ENCODE data around the gene FNDC4. TPM values are rescaled to one million over a fixed set of nuclear protein-coding genes. Genes with fewer than 3 reads are reported as not detected.
"Not testable (repeated sequence)": the region's sequence is repeated elsewhere in the genome, so short reads cannot be mapped to it uniquely, and the experiment has no call there.

The FNDC4 gene
- total RNA-seq: 10 to 100 TPM; 11.6 to 14.6 TPM
- polyA plus RNA-seq (2013, experiment 1 of 2): 21.0 TPM
- polyA plus RNA-seq (2013, experiment 2 of 2): 18.2 TPM
- long read RNA-seq, experiment 1, partial matches to known transcripts: 2 of 11 reads
- long read RNA-seq, experiment 1, other reads (novel, unspliced or antisense): 7 of 11 reads
- long read RNA-seq, experiment 2, transcript FNDC4-201 (7 exons, 1,657 nt): major isoform, 68 of 84 reads
- long read RNA-seq, experiment 2, partial matches to known transcripts: 4 of 84 reads
- long read RNA-seq, experiment 2, other reads (novel, unspliced or antisense): 12 of 84 reads
- long read RNA-seq, experiment 3, partial matches to known transcripts: 1 of 2 reads
- long read RNA-seq, experiment 3, other reads (novel, unspliced or antisense): 0 of 2 reads
- long read RNA-seq, experiment 4, partial matches to known transcripts: 1 of 2 reads
- long read RNA-seq, experiment 4, other reads (novel, unspliced or antisense): 1 of 2 reads

GRCh38 chr2:27494944-27495554, at the start of gene FNDC4:
FNDC4 (minus strand) TSS chr2:27495200; CDS start chr2:27494679, 521 bp downstream.
- peak within 1 kb of the TSS; percentile 83 for H3K4me3 ChIP-seq (ENCODE audit: low read length)
- H3K27ac Mint-ChIP-seq: no peak within 1 kb of the TSS
- peaks cover 6% of the 10 kb centered on the region for H3K36me3 Mint-ChIP-seq (ENCODE audit: low read depth)
- peaks cover 7% of the 10 kb centered on the region for H3K4me1 ChIP-seq (ENCODE audit: control insufficient read depth, insufficient read depth, low read length)
- H3K36me3 ChIP-seq (ENCODE audit: control insufficient read depth, insufficient read depth, low read length): no peaks in the 10 kb centered on the region
- H3K4me1 Mint-ChIP-seq: peaks cover 32% of the 10 kb centered on the region
- H3K9me3 ChIP-seq (ENCODE audit: control insufficient read depth, low read length): no peaks in the 10 kb centered on the region
- 0% methylated on average over 6 to 69 of the region's 70 CpGs for WGBS, 2 experiments (ENCODE audit: insufficient coverage in 1 of 2, insufficient read length in 1 of 2)
- H3K4me3 Mint-ChIP-seq: peak within 1 kb of the TSS; percentile 72
- no peak within 1 kb of the TSS for H3K27ac ChIP-seq (ENCODE audit: low read depth, low read length)
- no peaks in the 10 kb centered on the region for H3K9me3 Mint-ChIP-seq
- peaks cover 64% of the 10 kb centered on the region for H3K27me3 ChIP-seq (ENCODE audit: control insufficient read depth, insufficient read depth, low read length, poor library complexity, severe bottlenecking)
- peaks cover 50% of the 10 kb centered on the region for H3K27me3 Mint-ChIP-seq (ENCODE audit: insufficient read depth)
- no peak for TF ChIP-seq CTCF (conservative IDR thresholded peaks at IDR 0.05)
- peak; percentile 82 for DNase-seq
- no peak within 1 kb of the TSS for H3K9ac ChIP-seq (ENCODE audit: extremely low read depth, low read length, poor library complexity, severe bottlenecking)

- Histone ChIP-seq H3K4me3 (ENCODE audit: low read length) (no peak overlapping the region), H3K36me3 (ENCODE audit: control insufficient read depth, insufficient read depth, low read length) (no peaks in the 10 kb centered on the region), H3K27ac (ENCODE audit: low read depth, low read length) (no peak overlapping the region), H3K9ac (ENCODE audit: extremely low read depth, low read length, poor library complexity, severe bottlenecking) (no peak overlapping the region), H3K9me3 (ENCODE audit: control insufficient read depth, low read length) (no peaks in the 10 kb centered on the region), H3K27me3 (ENCODE audit: control insufficient read depth, insufficient read depth, low read length, poor library complexity, severe bottlenecking) (no peaks in the 10 kb centered on the region), H3K4me1 (ENCODE audit: control insufficient read depth, insufficient read depth, low read length) (no peaks in the 10 kb centered on the region)
- Mint-ChIP-seq H3K4me3 (no peak overlapping the region), H3K36me3 (ENCODE audit: low read depth) (no peaks in the 10 kb centered on the region), H3K9me3 (peaks cover 28% of the 10 kb centered on the region), H3K4me1 (no peaks in the 10 kb centered on the region), H3K27ac (no peak overlapping the region), H3K27me3 (ENCODE audit: insufficient read depth) (peaks cover 2% of the 10 kb centered on the region)
- WGBS, 2 experiments (ENCODE audit: insufficient coverage in 1 of 2, insufficient read length in 1 of 2): 70 to 93% methylated on average over 3 to 6 of the region's 6 CpGs
- no peak for DNase-seq
- TF ChIP-seq CTCF (conservative IDR thresholded peaks at IDR 0.05): no peak
Measured at GRCh38 chr2:27544143-27544821, 49.3 kb upstream of the FNDC4 start.

- not testable (repeated sequence) for H3K9me3 ChIP-seq (ENCODE audit: control insufficient read depth, low read length); H3K36me3 Mint-ChIP-seq (ENCODE audit: low read depth); H3K36me3 ChIP-seq (ENCODE audit: control insufficient read depth, insufficient read depth, low read length); H3K4me3 Mint-ChIP-seq; H3K4me1 Mint-ChIP-seq; H3K27ac ChIP-seq (ENCODE audit: low read depth, low read length); H3K27ac Mint-ChIP-seq; DNase-seq; H3K9ac ChIP-seq (ENCODE audit: extremely low read depth, low read length, poor library complexity, severe bottlenecking); H3K4me1 ChIP-seq (ENCODE audit: control insufficient read depth, insufficient read depth, low read length); H3K4me3 ChIP-seq (ENCODE audit: low read length)
- Mint-ChIP-seq H3K9me3 (peaks cover 15% of the 10 kb centered on the region), H3K27me3 (ENCODE audit: insufficient read depth) (peaks cover 28% of the 10 kb centered on the region)
- 89% methylated on average over 12 of the region's 35 CpGs; no CpG with 5 or more reads in 1 of the 2 experiments for WGBS, 2 experiments (ENCODE audit: insufficient coverage in 1 of 2, insufficient read length in 1 of 2)
- peaks cover 27% of the 10 kb centered on the region for H3K27me3 ChIP-seq (ENCODE audit: control insufficient read depth, insufficient read depth, low read length, poor library complexity, severe bottlenecking)
Measured at GRCh38 chr2:27539649-27540048, 44.6 kb upstream of the FNDC4 start.

GRCh38 chr2:27538839-27539450, 43.9 kb upstream of the FNDC4 start:
- not testable (repeated sequence) for H3K27ac ChIP-seq (ENCODE audit: low read depth, low read length); H3K4me3 Mint-ChIP-seq; H3K4me1 ChIP-seq (ENCODE audit: control insufficient read depth, insufficient read depth, low read length); H3K36me3 ChIP-seq (ENCODE audit: control insufficient read depth, insufficient read depth, low read length); DNase-seq; H3K36me3 Mint-ChIP-seq (ENCODE audit: low read depth); H3K4me1 Mint-ChIP-seq; H3K9ac ChIP-seq (ENCODE audit: extremely low read depth, low read length, poor library complexity, severe bottlenecking); H3K27ac Mint-ChIP-seq; H3K4me3 ChIP-seq (ENCODE audit: low read length); H3K9me3 ChIP-seq (ENCODE audit: control insufficient read depth, low read length)
- H3K27me3 ChIP-seq (ENCODE audit: control insufficient read depth, insufficient read depth, low read length, poor library complexity, severe bottlenecking): peaks cover 34% of the 10 kb centered on the region
- no CpG with 5 or more reads among the region's 6 CpGs for WGBS, 2 experiments (ENCODE audit: insufficient coverage in 1 of 2, insufficient read length in 1 of 2)
- H3K9me3 Mint-ChIP-seq: peaks cover 12% of the 10 kb centered on the region
- peaks cover 29% of the 10 kb centered on the region for H3K27me3 Mint-ChIP-seq (ENCODE audit: insufficient read depth)
